ENCODE data around the gene CCDC88B.

The CCDC88B gene

DNA sequence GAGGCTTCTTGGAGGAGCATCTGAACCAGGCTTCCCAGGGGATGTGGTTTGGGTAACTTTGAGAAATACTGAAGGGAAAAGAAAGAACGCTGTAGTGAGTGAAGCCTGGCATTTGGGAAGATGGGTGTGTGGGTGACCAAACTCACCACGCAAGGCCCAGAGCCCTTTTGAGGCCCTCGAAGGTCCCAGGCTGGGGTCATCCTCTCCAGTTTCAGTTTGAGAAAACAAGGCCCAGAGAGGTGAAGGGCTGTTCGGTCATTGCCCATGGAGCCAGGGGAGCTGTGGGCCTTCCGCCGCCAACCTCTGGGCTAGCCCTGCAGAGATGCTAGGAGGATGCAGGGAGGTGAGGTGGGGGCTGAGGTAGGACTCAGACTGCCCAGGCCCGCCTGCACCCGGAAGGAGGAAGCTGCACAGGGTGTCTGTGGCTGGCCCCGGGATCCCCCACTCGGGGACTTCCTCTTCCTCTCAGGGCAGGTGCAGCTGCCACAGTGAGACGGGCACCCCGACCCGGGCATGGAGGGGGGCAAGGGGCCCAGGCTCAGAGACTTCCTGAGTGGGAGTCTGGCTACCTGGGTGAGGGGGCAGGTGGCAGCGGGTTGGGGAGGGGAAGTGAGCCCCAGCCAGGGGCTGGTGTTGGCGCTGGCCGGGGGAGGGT, at the start of gene CCDC88B:
CCDC88B (plus strand) TSS at position 451 of the 655 bp plus-strand sequence; CDS start at position 514, 63 bp downstream.
- Histone ChIP-seq H3K36me3 (ENCODE audit: control insufficient read depth in 2 of 2, insufficient read depth in 1 of 2, low read length in 2 of 2) (no peaks in the 10 kb centered on the region), H3K9me3 (ENCODE audit: control insufficient read depth, insufficient read depth, low read depth, low read length) (no peaks in the 10 kb centered on the region), H3K4me1 (ENCODE audit: control insufficient read depth, insufficient read depth, low read length) (no peaks in the 10 kb centered on the region), H3K4me3 (ENCODE audit: low read depth, low read length) (no peak within 1 kb of the TSS), H3K27ac (ENCODE audit: extremely low read depth, low read depth, low read length) (no peak within 1 kb of the TSS)
- ChIA-PET POLR2A (no interaction called here), CTCF (interaction anchor here (0.5 to 7.9 kb wide), 4 partner anchors 15 to 221 kb away, joined by 3 to 86 read pairs (median 12); partner anchors contain the start of genes FKBP2, PRDX5 and TRMT112)
- no peak for TF ChIP-seq ZIC2 (tag by site-specific recombination; IDR thresholded peaks at IDR 0.05)
- no peak for TF ChIP-seq GLI4 (tag by site-specific recombination; IDR thresholded peaks at IDR 0.05)
- TF ChIP-seq ZNF221 (tag by site-specific recombination; IDR thresholded peaks at IDR 0.05; ENCODE audit: borderline replicate concordance) = no peak
- no peak for TF ChIP-seq EGR2 (tag by site-specific recombination; IDR thresholded peaks at IDR 0.05; ENCODE audit: low read depth)
- no peak for TF ChIP-seq CTCF (tag by site-specific recombination; IDR thresholded peaks at IDR 0.05)
- TF ChIP-seq SP3 (tag by site-specific recombination; IDR thresholded peaks at IDR 0.05) = no peak
- no peak for TF ChIP-seq ZNF433 (tag by site-specific recombination; IDR thresholded peaks at IDR 0.05; ENCODE audit: low read depth)
- TF ChIP-seq ZNF366 (tag by site-specific recombination; conservative IDR thresholded peaks at IDR 0.05) = no peak
- TF ChIP-seq, protein P1, sequence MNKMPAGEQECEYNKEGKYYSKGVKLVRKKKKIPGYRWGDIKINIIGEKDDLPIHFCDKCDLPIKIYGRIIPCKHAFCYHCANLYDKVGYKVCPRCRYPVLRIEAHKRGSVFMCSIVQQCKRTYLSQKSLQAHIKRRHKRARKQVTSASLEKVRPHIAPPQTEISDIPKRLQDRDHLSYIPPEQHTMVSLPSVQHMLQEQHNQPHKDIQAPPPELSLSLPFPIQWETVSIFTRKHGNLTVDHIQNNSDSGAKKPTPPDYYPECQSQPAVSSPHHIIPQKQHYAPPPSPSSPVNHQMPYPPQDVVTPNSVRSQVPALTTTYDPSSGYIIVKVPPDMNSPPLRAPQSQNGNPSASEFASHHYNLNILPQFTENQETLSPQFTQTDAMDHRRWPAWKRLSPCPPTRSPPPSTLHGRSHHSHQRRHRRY (tag by site-specific recombination; IDR thresholded peaks at IDR 0.05) = no peak
- no peak for TF ChIP-seq ZBTB1 (tag by site-specific recombination; IDR thresholded peaks at IDR 0.05)
- TF ChIP-seq ZNF391 (tag by site-specific recombination; IDR thresholded peaks at IDR 0.05; ENCODE audit: borderline replicate concordance, low read depth) = no peak
- TF ChIP-seq ZNF239 (tag by site-specific recombination; IDR thresholded peaks at IDR 0.05) = no peak
- no peak for TF ChIP-seq ZNF10 (tag by site-specific recombination; IDR thresholded peaks at IDR 0.05)
- TF ChIP-seq, protein P2, sequence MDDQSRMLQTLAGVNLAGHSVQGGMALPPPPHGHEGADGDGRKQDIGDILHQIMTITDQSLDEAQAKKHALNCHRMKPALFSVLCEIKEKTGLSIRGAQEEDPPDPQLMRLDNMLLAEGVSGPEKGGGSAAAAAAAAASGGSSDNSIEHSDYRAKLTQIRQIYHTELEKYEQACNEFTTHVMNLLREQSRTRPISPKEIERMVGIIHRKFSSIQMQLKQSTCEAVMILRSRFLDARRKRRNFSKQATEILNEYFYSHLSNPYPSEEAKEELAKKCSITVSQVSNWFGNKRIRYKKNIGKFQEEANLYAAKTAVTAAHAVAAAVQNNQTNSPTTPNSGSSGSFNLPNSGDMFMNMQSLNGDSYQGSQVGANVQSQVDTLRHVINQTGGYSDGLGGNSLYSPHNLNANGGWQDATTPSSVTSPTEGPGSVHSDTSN (CRISPR knock-in tag; IDR thresholded peaks at IDR 0.05) = no peak

DNA sequence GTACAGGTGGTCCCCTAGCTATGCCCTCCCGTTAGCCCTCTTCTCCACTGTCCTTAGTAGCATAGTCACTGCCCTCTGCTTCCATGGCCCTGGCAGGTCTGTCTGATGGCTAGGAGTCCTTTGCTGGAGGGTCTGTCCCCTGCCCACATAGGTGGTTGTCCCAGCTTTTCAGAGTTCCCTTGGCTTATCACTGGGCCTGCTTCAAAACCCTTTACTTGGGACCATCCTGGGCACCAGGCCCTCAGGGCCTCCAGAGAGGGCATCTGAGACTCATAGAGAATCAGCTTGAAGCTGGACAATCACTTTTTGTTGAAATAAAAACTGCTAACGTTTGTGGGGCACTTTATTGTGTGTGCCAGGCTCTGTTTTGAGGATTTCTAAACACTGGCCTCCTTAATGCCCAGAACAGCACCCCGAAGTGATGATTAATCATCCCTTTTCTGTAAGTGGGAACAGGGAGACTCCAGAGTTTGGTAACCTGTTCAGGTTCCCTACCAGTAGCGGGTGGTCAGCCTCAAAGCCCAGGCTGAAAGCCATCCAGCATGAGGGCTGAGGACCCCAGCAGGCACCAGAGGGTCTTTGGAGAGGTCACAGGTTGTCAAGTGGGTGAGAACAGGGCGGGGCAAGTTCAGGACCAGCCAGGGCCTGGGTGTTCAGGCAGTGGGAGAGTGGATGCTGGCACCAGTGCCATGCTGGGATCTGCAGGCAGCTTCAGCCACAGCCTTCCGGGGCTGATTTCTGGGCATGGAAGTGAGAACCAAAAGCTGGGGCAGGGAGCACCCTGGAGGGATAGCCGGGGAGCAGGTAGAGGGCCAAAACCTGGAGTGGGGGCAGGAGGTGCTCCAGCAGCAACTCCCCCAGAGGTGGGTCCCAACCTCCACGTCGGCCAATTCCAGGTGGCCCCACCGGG, 49.4 kb upstream of the CCDC88B start:
- Histone ChIP-seq H3K4me3 (ENCODE audit: low read depth, low read length) (no peak overlapping the region), H3K27ac (ENCODE audit: extremely low read depth, low read depth, low read length) (no peak overlapping the region), H3K36me3 (ENCODE audit: control insufficient read depth in 2 of 2, insufficient read depth in 1 of 2, low read length in 2 of 2) (peaks cover 0 to 24% of the 10 kb centered on the region in 2 experiments; a peak in 1 of 3 replicates), H3K9me3 (ENCODE audit: control insufficient read depth, insufficient read depth, low read depth, low read length) (no peaks in the 10 kb centered on the region), H3K4me1 (ENCODE audit: control insufficient read depth, insufficient read depth, low read length) (no peaks in the 10 kb centered on the region)
- CTCF ChIA-PET = interaction anchor here (1.1 to 1.7 kb wide), 4 partner anchors 11 to 64 kb away, joined by 3 to 11 read pairs (median 8); no protein-coding TSS in a partner anchor
- POLR2A ChIA-PET = interaction anchor here (0.6 kb wide), 1 partner anchor 669 kb away, joined by 4 read pairs; no protein-coding TSS in a partner anchor
- TF ChIP-seq SP2 (tag by site-specific recombination; IDR thresholded peaks at IDR 0.05) (peak; percentile 19; the same call in 1 of the 2 replicates), ZNF155 (tag by site-specific recombination; IDR thresholded peaks at IDR 0.05) (no peak)
